GM23338 (cell line): Measurements from ENCODE around the gene RAB33B.

ENCODE experiments used
- CREB1 ChIP-seq: fragments of 250-450 bp; sonication (Bioruptor Pico); IDR thresholded peaks from 2 replicates; pipeline ENCODE4 v1.5.0; 2020; ENCODE audit warnings: low read depth, mild to moderate bottlenecking, moderate library complexity
- CTCF ChIP-seq, 2 experiments: fragments of 200-600 bp in 1 of 2; sonication (generic) in 1 of 2; conservative IDR thresholded peaks; 2 replicates each; pipeline versions ENCODE4 v1.5.1 to v1.6.1; 2016 to 2017; ENCODE audit warnings: antibody characterized with exemption in 2 of 2, low read depth in 2 of 2, mild to moderate bottlenecking in 2 of 2, moderate library complexity in 1 of 2
- JUNB ChIP-seq: IDR thresholded peaks from one replicate; pipeline ENCODE4 v1.6.1; 2016; ENCODE audit warnings: antibody characterized with exemption; ENCODE audit not compliant: unreplicated experiment
- POLR2AphosphoS5 ChIP-seq: IDR thresholded peaks from 2 replicates; pipeline ENCODE4 v1.6.1; 2016; ENCODE audit warnings: antibody characterized with exemption, low read depth
- REST ChIP-seq: IDR thresholded peaks from one replicate; pipeline ENCODE4 v1.6.1; 2018; ENCODE audit warnings: antibody characterized with exemption; ENCODE audit not compliant: unreplicated experiment

GRCh38 chr4:139451997-139452396, 1.9 kb upstream of the RAB33B start:
- TF ChIP-seq CREB1 (CRISPR knock-in tag) (no peak), POLR2AphosphoS5 (no peak), REST (no peak), CTCF (conservative IDR thresholded peaks at IDR 0.05; ENCODE audit: low read depth in 2 of 2) (no peak), JUNB (no peak)
